ENCODE results near the gene MPPED1.

MPPED1 gene

GRCh38 chr22:43540529-43540923 is 128.7 kb downstream of the MPPED1 start:
- no peaks in the 10 kb centered on the region for H3K27me3 ChIP-seq
- H3K27ac ChIP-seq, result no peak overlapping the region
- no peak for DNase-seq
- H3K4me1 ChIP-seq, result no peaks in the 10 kb centered on the region
- peaks cover 0 to 5% (median 0%) of the 10 kb centered on the region in 3 donors for H3K9me3 ChIP-seq
- no peak overlapping the region for H3K4me3 ChIP-seq
- no peak for TF ChIP-seq CTCF (IDR thresholded peaks at IDR 0.05)
- H3K36me3 ChIP-seq, result peaks cover 0 to 5% (median 0%) of the 10 kb centered on the region in 3 donors
- intact Hi-C loops (cut with DNase I; ENCODE audit: low total_unique reads), result no loop called here

- intact Hi-C loops (cut with DNase I; ENCODE audit: low total_unique reads), result no loop called here
- Histone ChIP-seq H3K9me3 (peaks cover 0 to 5% (median 0%) of the 10 kb centered on the region in 3 donors), H3K4me1 (no peaks in the 10 kb centered on the region), H3K4me3 (no peak overlapping the region), H3K36me3 (peaks cover 0 to 5% (median 0%) of the 10 kb centered on the region in 3 donors), H3K27me3 (no peaks in the 10 kb centered on the region), H3K27ac (no peak overlapping the region)
- DNase-seq, result no peak
- TF ChIP-seq CTCF (IDR thresholded peaks at IDR 0.05), result no peak
These were observed 129.2 kb downstream of the MPPED1 start for GRCh38 chr22:43541022-43541421.

DNA sequence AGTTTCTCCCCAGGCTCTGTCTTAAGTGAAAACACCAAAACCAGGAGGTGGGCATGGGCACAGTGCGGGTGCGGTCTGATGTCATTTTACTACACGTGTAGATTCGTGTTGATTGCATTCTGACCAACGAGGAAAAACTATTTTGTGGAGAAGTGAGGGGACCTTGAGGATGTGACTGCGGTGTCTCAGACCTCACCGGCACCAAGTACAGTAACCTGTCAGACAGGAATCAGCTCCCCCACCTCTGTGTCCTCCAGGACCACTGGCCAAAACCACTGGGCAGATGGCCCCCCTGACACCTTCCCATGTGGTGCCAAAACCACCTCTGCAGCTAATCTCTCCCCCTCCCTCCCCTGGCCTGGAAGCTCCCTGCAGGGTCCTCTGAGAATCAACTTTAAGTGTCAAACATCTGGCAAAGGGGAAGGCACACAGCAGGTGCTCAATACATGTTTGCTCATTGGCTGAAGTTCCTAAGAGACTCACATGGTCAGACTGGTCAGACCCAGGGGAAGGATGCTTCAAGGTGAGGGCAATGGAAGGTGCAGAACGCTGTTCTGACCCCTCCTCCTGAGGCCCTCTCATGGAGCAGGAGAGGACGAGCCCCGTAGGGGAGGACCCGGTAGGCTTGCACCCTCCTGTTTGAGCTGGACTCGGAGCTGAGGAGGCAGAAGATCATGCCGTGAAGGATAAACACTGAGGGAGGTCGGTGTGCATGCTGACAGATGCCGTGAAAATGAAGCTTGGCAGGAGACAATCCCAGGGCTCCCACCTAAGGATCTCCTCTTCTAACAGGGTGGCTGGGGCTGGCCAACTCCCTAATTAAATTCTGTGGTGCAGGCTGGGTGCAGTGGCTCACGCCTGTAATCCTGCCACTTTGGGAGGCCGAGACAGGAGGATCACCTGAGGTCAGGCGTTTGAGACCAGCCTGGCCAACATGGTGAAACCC is 129.9 kb downstream of the MPPED1 start:
- DNase-seq, result no peak
- no peak overlapping the region for H3K27ac ChIP-seq
- intact Hi-C loops (cut with DNase I; ENCODE audit: low total_unique reads), result no loop called here
- no peak for TF ChIP-seq CTCF (IDR thresholded peaks at IDR 0.05)
- no peak overlapping the region for H3K4me3 ChIP-seq
- no peaks in the 10 kb centered on the region for H3K4me1 ChIP-seq
- H3K27me3 ChIP-seq, result no peaks in the 10 kb centered on the region
- peaks cover 0 to 5% (median 0%) of the 10 kb centered on the region in 3 donors for H3K36me3 ChIP-seq
- H3K9me3 ChIP-seq, result peaks cover 0 to 5% (median 0%) of the 10 kb centered on the region in 3 donors

- Histone ChIP-seq H3K27me3 (no peaks in the 10 kb centered on the region), H3K36me3 (no peaks in the 10 kb centered on the region), H3K9me3 (no peaks in the 10 kb centered on the region), H3K4me1 (no peaks in the 10 kb centered on the region), H3K27ac (no peak overlapping the region), H3K4me3 (no peak overlapping the region)
- intact Hi-C loops (cut with DNase I; ENCODE audit: low total_unique reads), result no loop called here
- no peak for TF ChIP-seq CTCF (IDR thresholded peaks at IDR 0.05)
- no peak for DNase-seq
These were observed 131.1 kb downstream of the MPPED1 start for GRCh38 chr22:43542681-43543521.

- no peak for DNase-seq
- intact Hi-C loops (cut with DNase I; ENCODE audit: low total_unique reads), result no loop called here
These were observed 131.9 kb downstream of the MPPED1 start for GRCh38 chr22:43543522-43544288.

More at GRCh38 chr22:43543522-43544288, 131.9 kb downstream of the MPPED1 start:
- no peak overlapping the region for H3K27ac ChIP-seq
- H3K9me3 ChIP-seq, result no peaks in the 10 kb centered on the region
- H3K27me3 ChIP-seq, result no peaks in the 10 kb centered on the region
- no peak overlapping the region for H3K4me3 ChIP-seq
- no peak for TF ChIP-seq CTCF (IDR thresholded peaks at IDR 0.05)
- no peaks in the 10 kb centered on the region for H3K36me3 ChIP-seq
- H3K4me1 ChIP-seq, result no peaks in the 10 kb centered on the region
